ENCODE results near the gene PCLO. TPM values are rescaled to one million over a fixed set of nuclear protein-coding genes. Genes with fewer than 3 reads are reported as not detected.
A peak's percentile ranks its signal among the peaks of the same experiment; 100 is the strongest.
"Not testable (repeated sequence)": the region's sequence is repeated elsewhere in the genome, so short reads cannot be mapped to it uniquely, and the experiment has no call there.

The PCLO gene
- total RNA-seq, 1 donor from 2014 or later, result 17.4 TPM

DNA sequence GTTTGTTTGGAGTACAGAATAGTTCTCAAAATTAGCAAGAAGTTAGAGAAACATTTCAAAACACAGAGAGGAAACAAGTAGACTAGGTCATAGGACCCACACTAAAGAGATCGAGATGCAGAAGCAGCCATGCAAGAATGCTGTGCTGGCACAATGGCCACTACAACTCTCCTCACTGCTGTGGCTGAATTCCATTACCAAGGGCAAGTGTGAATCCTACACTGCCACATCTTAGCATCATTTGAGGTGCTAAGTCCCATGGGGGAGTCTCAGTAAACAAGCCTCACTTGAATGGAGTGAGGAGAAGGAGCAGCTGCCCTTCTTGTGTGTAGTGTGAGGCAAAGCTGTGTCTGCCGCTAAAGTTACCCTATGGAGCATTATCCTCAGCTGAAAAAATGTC, 56.7 kb downstream of the PCLO start:
- TF ChIP-seq, protein P1, sequence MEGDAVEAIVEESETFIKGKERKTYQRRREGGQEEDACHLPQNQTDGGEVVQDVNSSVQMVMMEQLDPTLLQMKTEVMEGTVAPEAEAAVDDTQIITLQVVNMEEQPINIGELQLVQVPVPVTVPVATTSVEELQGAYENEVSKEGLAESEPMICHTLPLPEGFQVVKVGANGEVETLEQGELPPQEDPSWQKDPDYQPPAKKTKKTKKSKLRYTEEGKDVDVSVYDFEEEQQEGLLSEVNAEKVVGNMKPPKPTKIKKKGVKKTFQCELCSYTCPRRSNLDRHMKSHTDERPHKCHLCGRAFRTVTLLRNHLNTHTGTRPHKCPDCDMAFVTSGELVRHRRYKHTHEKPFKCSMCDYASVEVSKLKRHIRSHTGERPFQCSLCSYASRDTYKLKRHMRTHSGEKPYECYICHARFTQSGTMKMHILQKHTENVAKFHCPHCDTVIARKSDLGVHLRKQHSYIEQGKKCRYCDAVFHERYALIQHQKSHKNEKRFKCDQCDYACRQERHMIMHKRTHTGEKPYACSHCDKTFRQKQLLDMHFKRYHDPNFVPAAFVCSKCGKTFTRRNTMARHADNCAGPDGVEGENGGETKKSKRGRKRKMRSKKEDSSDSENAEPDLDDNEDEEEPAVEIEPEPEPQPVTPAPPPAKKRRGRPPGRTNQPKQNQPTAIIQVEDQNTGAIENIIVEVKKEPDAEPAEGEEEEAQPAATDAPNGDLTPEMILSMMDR (IDR thresholded peaks at IDR 0.05; ENCODE audit: partially characterized antibody, unreplicated experiment), result no peak
- peaks cover 1% of the 10 kb centered on the region for H3K27me3 Mint-ChIP-seq (ENCODE audit: unreplicated experiment)
- no peak overlapping the region for H3K27ac Mint-ChIP-seq (ENCODE audit: unreplicated experiment)
- H3K4me1 Mint-ChIP-seq (ENCODE audit: low read depth, unreplicated experiment), result peaks cover 7% of the 10 kb centered on the region
- no peak overlapping the region for H3K4me3 Mint-ChIP-seq (ENCODE audit: unreplicated experiment)
- no peaks in the 10 kb centered on the region for H3K36me3 Mint-ChIP-seq (ENCODE audit: unreplicated experiment)
- DNase-seq, result no peak
- H3K9me3 Mint-ChIP-seq (ENCODE audit: unreplicated experiment), result no peaks in the 10 kb centered on the region

DNA sequence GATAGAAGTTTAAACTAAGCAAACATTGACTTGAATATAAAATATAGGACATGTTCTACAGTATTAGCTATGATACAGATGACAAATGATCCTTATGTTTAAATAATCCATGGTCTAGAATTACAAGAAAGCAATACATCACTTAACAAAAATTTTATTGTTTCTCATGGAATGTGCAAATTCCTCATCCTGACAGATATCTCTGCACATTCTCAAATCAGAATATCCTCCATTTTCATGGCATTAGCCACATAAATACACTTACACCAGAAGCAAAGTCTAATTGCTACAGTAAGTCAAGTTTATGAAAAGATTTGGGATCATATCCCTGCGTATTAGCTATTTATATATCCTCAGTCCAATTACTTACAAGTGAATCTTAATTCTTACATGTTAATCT, 57.6 kb downstream of the PCLO start:
- H3K36me3 Mint-ChIP-seq (ENCODE audit: unreplicated experiment), result no peaks in the 10 kb centered on the region
- TF ChIP-seq, protein P1 (IDR thresholded peaks at IDR 0.05; ENCODE audit: partially characterized antibody, unreplicated experiment), result no peak
- H3K4me1 Mint-ChIP-seq (ENCODE audit: low read depth, unreplicated experiment), result peaks cover 7% of the 10 kb centered on the region
- H3K9me3 Mint-ChIP-seq (ENCODE audit: unreplicated experiment), result no peaks in the 10 kb centered on the region
- peaks cover 3% of the 10 kb centered on the region for H3K27me3 Mint-ChIP-seq (ENCODE audit: unreplicated experiment)
- DNase-seq, result no peak
- H3K27ac Mint-ChIP-seq (ENCODE audit: unreplicated experiment), result no peak overlapping the region
- H3K4me3 Mint-ChIP-seq (ENCODE audit: unreplicated experiment), result no peak overlapping the region

DNA sequence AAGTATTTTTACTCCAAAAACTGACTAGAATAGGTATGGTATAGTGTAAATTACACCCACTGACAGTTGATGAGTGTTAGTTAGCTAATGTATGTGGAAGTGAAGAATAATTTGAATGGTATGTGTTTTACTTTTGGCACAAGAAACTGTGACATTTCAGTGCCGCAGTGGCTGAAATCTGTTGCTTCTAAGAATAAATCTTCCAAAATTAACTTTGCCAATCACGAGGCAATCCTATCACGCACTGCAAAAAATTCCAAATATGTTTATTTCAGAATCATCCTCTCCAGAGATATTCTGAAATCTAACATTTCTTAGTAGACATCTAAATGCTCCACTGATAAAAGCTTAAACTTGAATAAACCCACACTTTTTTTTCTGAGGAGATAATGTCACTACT, 61.2 kb downstream of the PCLO start:
- Mint-ChIP-seq H3K27ac (ENCODE audit: unreplicated experiment) (no peak overlapping the region), H3K4me1 (ENCODE audit: low read depth, unreplicated experiment) (peaks cover 7% of the 10 kb centered on the region), H3K36me3 (ENCODE audit: unreplicated experiment) (no peaks in the 10 kb centered on the region), H3K4me3 (ENCODE audit: unreplicated experiment) (no peak overlapping the region), H3K27me3 (ENCODE audit: unreplicated experiment) (peaks cover 1% of the 10 kb centered on the region), H3K9me3 (ENCODE audit: unreplicated experiment) (no peaks in the 10 kb centered on the region)
- no peak for DNase-seq
- TF ChIP-seq, protein P1 (IDR thresholded peaks at IDR 0.05; ENCODE audit: partially characterized antibody, unreplicated experiment), result no peak

DNA sequence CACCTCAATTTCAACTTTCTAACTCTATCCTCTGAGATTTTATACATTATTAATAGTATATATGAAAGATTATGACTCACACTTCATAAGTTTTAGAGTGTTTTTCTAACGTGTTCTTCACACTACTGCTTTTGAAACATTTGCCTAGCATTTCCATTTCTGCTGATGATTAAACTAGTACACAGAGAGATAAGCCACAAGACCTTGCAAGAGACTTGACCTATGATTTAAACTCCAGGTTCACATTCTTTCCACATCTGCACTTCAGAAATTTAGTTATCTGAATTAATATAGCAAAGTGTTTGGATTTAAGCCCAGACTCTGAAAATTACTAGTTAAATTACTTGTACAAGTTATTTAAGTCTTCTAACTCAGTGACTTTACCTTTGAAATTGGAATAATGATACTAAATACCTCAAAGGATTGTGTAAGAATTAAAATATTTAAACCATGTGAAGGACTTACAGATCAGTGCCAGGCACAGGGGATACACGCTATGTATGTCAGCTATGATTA, 66.6 kb downstream of the PCLO start:
- DNase-seq, result no peak
- Mint-ChIP-seq H3K27me3 (ENCODE audit: unreplicated experiment) (peaks cover 1% of the 10 kb centered on the region), H3K4me3 (ENCODE audit: unreplicated experiment) (no peak overlapping the region), H3K27ac (ENCODE audit: unreplicated experiment) (no peak overlapping the region), H3K36me3 (ENCODE audit: unreplicated experiment) (no peaks in the 10 kb centered on the region), H3K4me1 (ENCODE audit: low read depth, unreplicated experiment) (no peaks in the 10 kb centered on the region), H3K9me3 (ENCODE audit: unreplicated experiment) (no peaks in the 10 kb centered on the region)
- TF ChIP-seq, protein P1 (IDR thresholded peaks at IDR 0.05; ENCODE audit: partially characterized antibody, unreplicated experiment), result no peak

DNA sequence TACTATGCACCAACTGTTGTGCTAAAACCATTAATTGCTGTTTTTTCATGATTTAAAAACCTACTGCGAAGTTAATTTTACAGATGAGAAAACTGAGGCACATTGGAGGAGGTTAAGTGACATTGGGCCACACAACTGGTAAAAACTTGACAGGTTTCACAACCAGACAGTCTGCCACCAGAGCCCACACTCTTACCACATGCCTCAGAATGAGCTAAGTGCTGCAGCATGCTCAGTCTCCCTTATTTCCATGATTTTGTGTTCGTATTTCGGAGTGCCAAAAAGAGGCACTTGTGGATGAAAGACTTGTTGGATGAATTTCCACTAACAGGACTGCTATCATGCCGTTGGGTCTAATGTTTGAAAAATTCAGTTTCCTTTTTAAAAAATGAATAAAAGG, 77.4 kb downstream of the PCLO start:
- no peaks in the 10 kb centered on the region for H3K36me3 Mint-ChIP-seq (ENCODE audit: unreplicated experiment)
- TF ChIP-seq, protein P1 (IDR thresholded peaks at IDR 0.05; ENCODE audit: partially characterized antibody, unreplicated experiment), result no peak
- no peaks in the 10 kb centered on the region for H3K4me1 Mint-ChIP-seq (ENCODE audit: low read depth, unreplicated experiment)
- H3K27ac Mint-ChIP-seq (ENCODE audit: unreplicated experiment), result no peak overlapping the region
- no peaks in the 10 kb centered on the region for H3K9me3 Mint-ChIP-seq (ENCODE audit: unreplicated experiment)
- no peak overlapping the region for H3K4me3 Mint-ChIP-seq (ENCODE audit: unreplicated experiment)
- DNase-seq, result no peak
- no peaks in the 10 kb centered on the region for H3K27me3 Mint-ChIP-seq (ENCODE audit: unreplicated experiment)

DNA sequence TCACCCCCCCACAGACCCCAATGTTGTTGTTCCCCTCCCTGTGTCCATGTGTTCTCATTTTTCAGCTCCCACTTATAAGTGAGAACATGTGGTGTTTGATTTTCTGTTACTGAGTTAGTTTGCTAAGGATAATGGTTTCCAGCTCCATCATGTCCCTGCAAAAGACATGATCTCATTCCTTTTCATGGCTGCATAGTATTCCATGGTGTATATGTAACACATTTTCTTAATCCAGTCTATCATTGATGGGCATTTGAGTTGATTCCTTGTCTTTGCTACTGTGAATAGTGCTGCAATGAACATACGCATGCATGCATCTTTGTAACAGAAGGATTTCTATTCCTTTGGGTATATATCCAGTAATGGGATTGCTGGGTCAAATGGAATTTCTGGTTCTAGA, 82.8 kb downstream of the PCLO start:
- DNase-seq; H3K9me3 Mint-ChIP-seq (ENCODE audit: unreplicated experiment); H3K4me1 Mint-ChIP-seq (ENCODE audit: low read depth, unreplicated experiment); H3K4me3 Mint-ChIP-seq (ENCODE audit: unreplicated experiment); H3K27me3 Mint-ChIP-seq (ENCODE audit: unreplicated experiment); H3K36me3 Mint-ChIP-seq (ENCODE audit: unreplicated experiment): not testable (repeated sequence)
- peak overlapping the region; percentile 17 for H3K27ac Mint-ChIP-seq (ENCODE audit: unreplicated experiment)

All from glutamatergic neuron (in vitro differentiated cells).